Natural killer cell treated with Interleukin-12 subunit alpha and Interleukin-12 subunit beta and Interleukin-15 and Interleukin-18, amount 100 ng/mL, for 72 hours (primary cell): ENCODE data around the gene KDM5A. TPM values are rescaled to one million over a fixed set of nuclear protein-coding genes. Genes with fewer than 3 reads are reported as not detected.
A peak's percentile ranks its signal among the peaks of the same experiment; 100 is the strongest.
"Not testable (repeated sequence)": the region's sequence is repeated elsewhere in the genome, so short reads cannot be mapped to it uniquely, and the experiment has no call there.

Experiments
- ATAC-seq, 2 donors: fragments of 150-1000 bp; cut with Tn5 transposase in 1 of 2; sonication (Bioruptor Pico), chemical (Tn5 transposase) in 1 of 2; 2 replicates each; pipeline ENCODE4 v1.10.0; 2021
- DNase-seq: peaks from one replicate; pipeline ENCODE4 v3.0.0; 2022; ENCODE audit warnings: low spot score
- H3K27ac Mint-ChIP-seq, 2 donors: 1 replicate in 1 of 2; 2 replicates in 1 of 2; pipeline ENCODE4 v1.8.0; 2022; ENCODE audit warnings: mixed read lengths in 2 of 2, mild to moderate bottlenecking in 1 of 2, moderate library complexity in 1 of 2
- H3K27me3 Mint-ChIP-seq, 2 donors: 1 replicate in 1 of 2; 2 replicates in 1 of 2; pipeline ENCODE4 v1.8.0; 2022; ENCODE audit warnings: mixed read lengths in 2 of 2
- H3K36me3 Mint-ChIP-seq: one replicate; pipeline ENCODE4 v1.8.0; 2022; ENCODE audit warnings: mixed read lengths
- H3K4me1 Mint-ChIP-seq, 2 donors: 1 replicate in 1 of 2; 2 replicates in 1 of 2; pipeline ENCODE4 v1.8.0; 2022; ENCODE audit warnings: low read depth in 2 of 2, mixed read lengths in 2 of 2, mild to moderate bottlenecking in 1 of 2
- H3K4me3 Mint-ChIP-seq: one replicate; pipeline ENCODE4 v1.8.0; 2022; ENCODE audit warnings: mixed read lengths
- H3K9me3 Mint-ChIP-seq: 2 replicates; pipeline ENCODE4 v1.8.0; 2022; ENCODE audit warnings: mixed read lengths
- total RNA-seq, 2 donors: library from RNA; stranded (reverse); gene quantifications; one replicate each; pipeline ENCODE4 v1.2.3, GENCODE V29; 2022

Gene KDM5A
- total RNA-seq, 2 donors from 2014 or later = 109 to 124 TPM

GRCh38 chr12:236445-236844, 152.7 kb downstream of the KDM5A start:
- ATAC-seq (no peak), DNase-seq (no peak)
- Mint-ChIP-seq H3K27ac (no peak overlapping the region), H3K9me3 (peaks cover 8% of the 10 kb centered on the region), H3K27me3 (peaks cover 5 to 9% of the 10 kb centered on the region in 2 donors), H3K4me3 (no peak overlapping the region), H3K4me1 (peaks cover 0 to 3% of the 10 kb centered on the region in 2 donors), H3K36me3 (peaks cover 8% of the 10 kb centered on the region)

- not testable (repeated sequence) for H3K27ac Mint-ChIP-seq, H3K36me3 Mint-ChIP-seq, H3K27me3 Mint-ChIP-seq, ATAC-seq, H3K4me1 Mint-ChIP-seq, H3K4me3 Mint-ChIP-seq, DNase-seq, H3K9me3 Mint-ChIP-seq
Measured at GRCh38 chr12:235967-236366, 153.2 kb downstream of the KDM5A start.

GRCh38 chr12:234891-235415, 154.2 kb downstream of the KDM5A start:
- DNase-seq = no peak
- peaks cover 8% of the 10 kb centered on the region for H3K9me3 Mint-ChIP-seq
- H3K4me1 Mint-ChIP-seq = peaks cover 0 to 3% of the 10 kb centered on the region in 2 donors
- H3K4me3 Mint-ChIP-seq = no peak overlapping the region
- ATAC-seq = no peak
- no peak overlapping the region for H3K27ac Mint-ChIP-seq
- H3K36me3 Mint-ChIP-seq = peaks cover 8% of the 10 kb centered on the region
- peaks cover 8 to 9% of the 10 kb centered on the region in 2 donors for H3K27me3 Mint-ChIP-seq

- Mint-ChIP-seq H3K4me3 (no peak overlapping the region), H3K27ac (no peak overlapping the region), H3K4me1 (peaks cover 0 to 3% of the 10 kb centered on the region in 2 donors), H3K27me3 (peaks cover 2 to 7% of the 10 kb centered on the region in 2 donors), H3K9me3 (peaks cover 8% of the 10 kb centered on the region), H3K36me3 (peaks cover 8% of the 10 kb centered on the region)
- no peak for DNase-seq
- ATAC-seq = no peak
Measured at GRCh38 chr12:234019-234418, 155.1 kb downstream of the KDM5A start.

GRCh38 chr12:233615-233968, 155.5 kb downstream of the KDM5A start:
- no peak for DNase-seq
- peaks cover 8% of the 10 kb centered on the region for H3K9me3 Mint-ChIP-seq
- H3K4me1 Mint-ChIP-seq = peaks cover 0 to 3% of the 10 kb centered on the region in 2 donors
- H3K36me3 Mint-ChIP-seq = peaks cover 8% of the 10 kb centered on the region
- H3K27me3 Mint-ChIP-seq = peaks cover 4 to 10% of the 10 kb centered on the region in 2 donors
- H3K27ac Mint-ChIP-seq = no peak overlapping the region
- ATAC-seq = peak in 1 of 2 donors; percentile 7
- no peak overlapping the region for H3K4me3 Mint-ChIP-seq

- peaks cover 0 to 3% of the 10 kb centered on the region in 2 donors for H3K4me1 Mint-ChIP-seq
- ATAC-seq = peak in 1 of 2 donors; percentile 21
- no peak for DNase-seq
- peaks cover 6 to 12% of the 10 kb centered on the region in 2 donors for H3K27me3 Mint-ChIP-seq
- peaks cover 8% of the 10 kb centered on the region for H3K36me3 Mint-ChIP-seq
- H3K4me3 Mint-ChIP-seq = no peak overlapping the region
- no peak overlapping the region for H3K27ac Mint-ChIP-seq
- H3K9me3 Mint-ChIP-seq = peaks cover 8% of the 10 kb centered on the region
Measured at GRCh38 chr12:232731-233614, 156.1 kb downstream of the KDM5A start.

GRCh38 chr12:230925-231671, 158.0 kb downstream of the KDM5A start:
- Mint-ChIP-seq H3K27ac (no peak overlapping the region), H3K9me3 (peaks cover 3% of the 10 kb centered on the region), H3K27me3 (peaks cover 13 to 14% of the 10 kb centered on the region in 2 donors), H3K4me1 (peaks cover 0 to 3% of the 10 kb centered on the region in 2 donors), H3K4me3 (no peak overlapping the region), H3K36me3 (peaks cover 3% of the 10 kb centered on the region)
- DNase-seq (no peak), ATAC-seq (no peak)

Other genes starting within 250 kb of the KDM5A start
- gene SLC6A12, start 175.2 kb downstream of the KDM5A start, total RNA-seq = under 1 TPM in 1 of 2 donors, not detected in 1; 0.11 TPM
- 1 to 10 TPM in 1 of 2 donors, under 1 TPM in 1; 0.92 to 1.9 TPM for gene SLC6A13, start 126.5 kb downstream of the KDM5A start, total RNA-seq
- 10 to 100 TPM; 13.4 to 23.4 TPM for gene CCDC77, start 12.3 kb upstream of the KDM5A start, total RNA-seq
- 10 to 100 TPM; 14.1 to 20.6 TPM for gene B4GALNT3, start 70.6 kb upstream of the KDM5A start, total RNA-seq